Measurements from ENCODE around the gene VPS37B. TPM values are rescaled to one million over a fixed set of nuclear protein-coding genes. Genes with fewer than 3 reads are reported as not detected.
A peak's percentile ranks its signal among the peaks of the same experiment; 100 is the strongest.

VPS37B gene
- total RNA-seq, 6 experiments from 2014 or later, result 5.2 to 6.7 (median 6.0) TPM

DNA sequence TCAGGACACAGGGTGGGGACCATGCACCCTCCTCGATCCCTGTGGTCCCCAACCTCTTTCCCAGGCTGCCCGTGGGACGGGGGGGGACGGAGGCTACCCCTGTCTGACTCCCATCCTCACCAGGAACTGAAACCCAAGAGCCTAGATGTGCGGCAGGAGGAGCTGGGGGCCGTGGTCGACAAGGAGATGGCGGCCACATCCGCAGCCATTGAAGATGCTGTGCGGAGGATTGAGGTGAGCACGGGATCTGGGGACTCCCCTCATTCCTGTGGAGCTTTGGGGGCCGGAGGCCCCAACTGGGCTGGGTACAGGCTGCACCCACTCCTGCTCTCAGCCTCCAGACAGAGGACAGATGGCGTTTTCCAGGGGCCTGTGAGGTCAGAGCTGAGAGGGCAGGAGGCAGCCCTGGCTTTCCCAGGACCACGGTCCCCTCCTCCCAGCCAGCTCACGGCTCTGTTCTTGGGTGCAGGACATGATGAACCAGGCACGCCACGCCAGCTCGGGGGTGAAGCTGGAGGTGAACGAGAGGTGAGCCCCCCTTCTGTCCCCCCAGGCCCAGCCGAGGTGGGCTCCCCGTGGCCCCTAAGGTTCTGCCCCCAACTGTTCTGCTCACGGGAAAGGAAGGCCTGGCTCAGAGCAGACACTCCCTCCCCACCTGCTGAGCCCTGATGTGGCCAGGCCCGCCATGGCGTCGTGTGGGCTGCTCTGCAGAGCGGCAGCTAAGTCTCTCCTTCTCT is 36.5 kb downstream of the VPS37B start:
- no peak overlapping the region for H3K4me3 ChIP-seq
- no peak for ATAC-seq
- WGBS (ENCODE audit: insufficient coverage, low coverage, low lambda C conversion rate, missing lambda C conversion rate), result no CpG with 5 or more reads among the region's 26 CpGs
- H3K9me3 ChIP-seq, result no peaks in the 10 kb centered on the region
- H3K27ac ChIP-seq, result peak overlapping the region in 1 of 3 donors; percentile 81
- no peaks in the 10 kb centered on the region for H3K27me3 ChIP-seq
- DNase-seq, result peak in 1 of 3 donors; percentile 55
- TF ChIP-seq, protein P1, sequence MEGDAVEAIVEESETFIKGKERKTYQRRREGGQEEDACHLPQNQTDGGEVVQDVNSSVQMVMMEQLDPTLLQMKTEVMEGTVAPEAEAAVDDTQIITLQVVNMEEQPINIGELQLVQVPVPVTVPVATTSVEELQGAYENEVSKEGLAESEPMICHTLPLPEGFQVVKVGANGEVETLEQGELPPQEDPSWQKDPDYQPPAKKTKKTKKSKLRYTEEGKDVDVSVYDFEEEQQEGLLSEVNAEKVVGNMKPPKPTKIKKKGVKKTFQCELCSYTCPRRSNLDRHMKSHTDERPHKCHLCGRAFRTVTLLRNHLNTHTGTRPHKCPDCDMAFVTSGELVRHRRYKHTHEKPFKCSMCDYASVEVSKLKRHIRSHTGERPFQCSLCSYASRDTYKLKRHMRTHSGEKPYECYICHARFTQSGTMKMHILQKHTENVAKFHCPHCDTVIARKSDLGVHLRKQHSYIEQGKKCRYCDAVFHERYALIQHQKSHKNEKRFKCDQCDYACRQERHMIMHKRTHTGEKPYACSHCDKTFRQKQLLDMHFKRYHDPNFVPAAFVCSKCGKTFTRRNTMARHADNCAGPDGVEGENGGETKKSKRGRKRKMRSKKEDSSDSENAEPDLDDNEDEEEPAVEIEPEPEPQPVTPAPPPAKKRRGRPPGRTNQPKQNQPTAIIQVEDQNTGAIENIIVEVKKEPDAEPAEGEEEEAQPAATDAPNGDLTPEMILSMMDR (IDR thresholded peaks at IDR 0.05), result no peak
- TF ChIP-seq POLR2A (IDR thresholded peaks at IDR 0.05), result no peak
- intact Hi-C loops (cut with DNase I), result loop anchor here (2.0 to 10.0 kb wide), 3 partner anchors 65 to 93 kb away; no protein-coding TSS in a partner anchor
- H3K4me1 ChIP-seq, result peaks cover 0 to 50% (median 17%) of the 10 kb centered on the region in 4 donors
- peaks cover 0 to 14% (median 0%) of the 10 kb centered on the region in 4 donors for H3K36me3 ChIP-seq

DNA sequence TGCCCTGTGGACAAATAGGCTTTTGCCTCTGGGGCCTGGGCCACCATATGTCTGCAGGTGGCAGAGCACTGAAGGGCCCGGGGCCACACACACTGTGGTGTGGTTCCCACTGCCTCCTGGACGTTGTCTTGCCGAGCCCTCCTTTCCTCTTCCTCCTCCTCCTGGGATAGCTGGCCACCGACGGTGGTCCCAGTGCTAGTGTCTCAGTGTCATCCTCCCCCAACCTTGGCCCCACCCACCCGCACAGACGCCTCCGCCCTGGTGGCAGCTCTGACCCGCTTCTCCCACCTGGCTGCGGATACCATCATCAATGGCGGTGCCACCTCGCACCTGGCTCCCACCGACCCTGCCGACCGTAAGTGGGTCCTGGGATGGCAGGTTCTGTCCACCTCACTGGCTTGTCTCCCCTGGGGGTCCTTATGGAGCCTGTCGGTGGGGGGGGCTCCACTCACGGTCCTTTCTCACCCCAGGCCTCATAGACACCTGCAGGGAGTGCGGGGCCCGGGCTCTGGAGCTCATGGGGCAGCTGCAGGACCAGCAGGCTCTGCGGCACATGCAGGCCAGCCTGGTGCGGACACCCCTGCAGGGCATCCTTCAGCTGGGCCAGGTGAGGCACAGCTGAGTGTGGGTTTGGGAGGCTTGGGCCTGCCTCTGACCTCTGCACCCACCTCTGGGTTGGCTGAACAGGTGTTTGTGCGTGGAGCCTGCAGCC is 37.2 kb downstream of the VPS37B start:
- ATAC-seq, result no peak
- TF ChIP-seq, protein P1 (IDR thresholded peaks at IDR 0.05), result no peak
- TF ChIP-seq POLR2A (IDR thresholded peaks at IDR 0.05), result no peak
- Histone ChIP-seq H3K4me1 (peaks cover 0 to 46% (median 16%) of the 10 kb centered on the region in 4 donors), H3K27ac (no peak overlapping the region), H3K4me3 (no peak overlapping the region), H3K9me3 (no peaks in the 10 kb centered on the region), H3K36me3 (peaks cover 0 to 17% (median 0%) of the 10 kb centered on the region in 4 donors), H3K27me3 (no peaks in the 10 kb centered on the region)
- DNase-seq, result peak in 1 of 3 donors; percentile 53
- intact Hi-C loops (cut with DNase I), result loop anchor here (5.0 to 10.0 kb wide), 2 partner anchors 64 to 94 kb away; no protein-coding TSS in a partner anchor
- WGBS (ENCODE audit: insufficient coverage, low coverage, low lambda C conversion rate, missing lambda C conversion rate), result 84% methylated on average over 5 of the region's 22 CpGs

DNA sequence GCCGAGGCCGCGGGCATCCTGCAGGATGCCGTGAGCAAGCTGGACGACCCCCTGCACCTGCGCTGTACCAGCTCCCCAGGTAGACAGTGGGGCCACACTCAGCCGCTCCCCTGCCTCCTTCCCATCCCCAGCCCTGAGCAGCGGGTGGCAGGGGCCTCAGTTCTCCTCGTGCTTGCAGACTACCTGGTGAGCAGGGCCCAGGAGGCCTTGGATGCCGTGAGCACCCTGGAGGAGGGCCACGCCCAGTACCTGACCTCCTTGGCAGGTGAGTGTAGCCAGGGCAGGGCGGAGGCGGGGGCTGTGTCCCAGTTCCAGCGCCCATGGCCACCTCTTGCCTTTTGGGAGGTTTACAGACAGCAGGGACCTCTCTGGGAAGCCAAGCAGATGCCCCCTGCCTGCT is 37.8 kb downstream of the VPS37B start:
- Histone ChIP-seq H3K27me3 (no peaks in the 10 kb centered on the region), H3K36me3 (peaks cover 0 to 17% (median 0%) of the 10 kb centered on the region in 4 donors), H3K9me3 (no peaks in the 10 kb centered on the region), H3K4me3 (no peak overlapping the region), H3K4me1 (peaks cover 0 to 40% (median 14%) of the 10 kb centered on the region in 4 donors), H3K27ac (peak overlapping the region in 1 of 3 donors; percentile 61)
- ATAC-seq (no peak), DNase-seq (peak in 1 of 3 donors; percentile 53)
- intact Hi-C loops (cut with DNase I), result loop anchor here (5.0 to 10.0 kb wide), 2 partner anchors 63 to 94 kb away; no protein-coding TSS in a partner anchor
- 80% methylated on average over 1 of the region's 14 CpGs for WGBS (ENCODE audit: insufficient coverage, low coverage, low lambda C conversion rate, missing lambda C conversion rate)
- TF ChIP-seq POLR2A (IDR thresholded peaks at IDR 0.05), result no peak
- TF ChIP-seq, protein P1 (IDR thresholded peaks at IDR 0.05), result no peak

DNA sequence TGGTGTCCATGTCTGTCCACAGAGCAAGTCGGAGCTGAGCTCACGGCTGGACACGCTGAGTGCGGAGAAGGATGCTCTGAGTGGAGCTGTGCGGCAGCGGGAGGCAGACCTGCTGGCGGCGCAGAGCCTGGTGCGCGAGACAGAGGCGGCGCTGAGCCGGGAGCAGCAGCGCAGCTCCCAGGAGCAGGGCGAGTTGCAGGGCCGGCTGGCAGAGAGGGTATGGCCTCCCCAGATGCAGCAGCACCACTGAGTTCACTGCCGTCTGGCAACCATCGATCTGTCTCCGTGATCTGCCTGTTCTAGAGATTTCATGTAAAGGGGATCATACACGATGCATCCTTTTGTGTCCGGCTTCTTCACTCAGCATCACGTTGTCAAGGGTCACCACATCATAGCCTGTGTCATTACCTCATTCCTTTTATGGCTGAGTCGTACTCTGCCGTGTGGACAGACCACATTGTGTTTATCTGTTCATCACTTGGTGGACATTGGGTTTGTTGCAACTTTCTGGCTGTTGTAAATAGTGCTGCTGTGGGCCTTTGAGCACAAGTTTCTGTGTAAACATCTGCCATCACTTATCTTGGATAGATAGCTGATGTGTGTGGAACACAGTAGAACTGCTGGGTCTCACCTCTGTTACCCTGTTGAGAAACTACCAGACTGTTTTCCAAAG is 38.8 kb downstream of the VPS37B start:
- TF ChIP-seq POLR2A (IDR thresholded peaks at IDR 0.05), result no peak
- TF ChIP-seq, protein P1 (IDR thresholded peaks at IDR 0.05), result no peak
- Histone ChIP-seq H3K4me1 (peaks cover 0 to 32% (median 9%) of the 10 kb centered on the region in 4 donors), H3K4me3 (no peak overlapping the region), H3K27me3 (no peaks in the 10 kb centered on the region), H3K9me3 (no peaks in the 10 kb centered on the region), H3K36me3 (peaks cover 0 to 17% (median 0%) of the 10 kb centered on the region in 4 donors), H3K27ac (peak overlapping the region in 1 of 3 donors; percentile 61)
- DNase-seq (peak in 1 of 3 donors; percentile 3), ATAC-seq (peak in 1 of 4 donors; percentile 28)
- 87% methylated on average over 15 of the region's 24 CpGs for WGBS (ENCODE audit: insufficient coverage, low coverage, low lambda C conversion rate, missing lambda C conversion rate)
- intact Hi-C loops (cut with DNase I), result loop anchor here (5.0 to 10.0 kb wide), 2 partner anchors 62 to 95 kb away; no protein-coding TSS in a partner anchor

All from right lobe of liver (tissue), 6 donors.